GM12878 (cell line): ENCODE results near the gene NANOS1. TPM values are rescaled to one million over a fixed set of nuclear protein-coding genes. Genes with fewer than 3 reads are reported as not detected.

Experiments used
- ATAC-seq: fragments of 200-7000 bp; cut with Tn5 transposase; 3 replicates; pipeline ENCODE4 v1.9.1; 2020; ENCODE audit warnings: mild to moderate bottlenecking, moderate library complexity
- BruUV-seq: library from RNA; stranded (reverse); fragments of 400-500 nt; replicated peaks from 2 replicates; lab custom pipeline; 2021; lab: Mats Ljungman, UMichigan
- CTCF ChIA-PET: fragments of 300-600 bp; sonication (Branson Sonifier 250); formaldehyde crosslinking; extraction: SDS; loops from one replicate; lab custom pipeline; 2021; ENCODE audit warnings: inconsistent platforms; lab: Yijun Ruan, JAX
- POLR2A ChIA-PET: fragments of 350-600 bp; formaldehyde crosslinking; extraction: SDS; loops from one replicate; lab custom pipeline; 2021; ENCODE audit warnings: inconsistent platforms; lab: Charles Lee
- RAD21 ChIA-PET: fragments of 300-600 bp; sonication (Branson Sonifier 250); formaldehyde crosslinking; loops from one replicate; lab custom pipeline; 2023; ENCODE audit warnings: antibody characterized with exemption; ENCODE audit not compliant: unreplicated experiment; lab: Charles Lee
- SMC1A ChIA-PET: fragments of 300-600 bp; sonication (Branson Sonifier 250); formaldehyde crosslinking; loops from one replicate; lab custom pipeline; 2023; ENCODE audit not compliant: unreplicated experiment, uncharacterized antibody; lab: Charles Lee
- DNase-seq: peaks from one replicate; pipeline ENCODE4 v3.0.0-alpha.2; 2011; ENCODE audit warnings: low read depth, low spot score
- FAIRE-seq: peaks from 3 replicates; lab custom pipeline; 2011; peaks lifted over from hg19 to GRCh38; lab: Jason Lieb, UNC
- H2AFZ ChIP-seq: 2 replicates; pipeline ENCODE4 v1.6.0; 2011; ENCODE audit warnings: low read depth, low read length, control low read depth; ENCODE audit not compliant: control insufficient read depth
- H3K27ac ChIP-seq: 2 replicates; pipeline ENCODE4 v1.5.1; 2011; ENCODE audit warnings: control low read depth; ENCODE audit not compliant: control insufficient read depth, insufficient read depth
- H3K27me3 ChIP-seq, 2 experiments: replicated peaks in 1 of 2; 2 replicates each; pipeline versions ENCODE4 v1.6.0 to v1.6.1; 2011; ENCODE audit warnings: low read length in 1 of 2; ENCODE audit not compliant: control insufficient read depth in 2 of 2, insufficient read depth in 2 of 2
- H3K36me3 ChIP-seq, 2 experiments: 2 replicates each; pipeline ENCODE4 v1.5.1; 2011; ENCODE audit warnings: low read length in 1 of 2; ENCODE audit not compliant: control insufficient read depth in 2 of 2, insufficient read depth in 2 of 2
- H3K4me1 ChIP-seq: 2 replicates; pipeline ENCODE4 v1.6.1; 2011; ENCODE audit warnings: mild to moderate bottlenecking, low read length, moderate library complexity, mixed read lengths; ENCODE audit not compliant: control insufficient read depth, insufficient read depth
- H3K4me2 ChIP-seq: 2 replicates; pipeline ENCODE4 v1.6.0; 2011; ENCODE audit warnings: control low read depth; ENCODE audit not compliant: control insufficient read depth, insufficient read depth
- H3K4me3 ChIP-seq: fragments of 200-600 bp; sonication (generic); 2 replicates; pipeline ENCODE4 v1.5.1; 2016
- H3K79me2 ChIP-seq: 2 replicates; pipeline ENCODE4 v1.6.0; 2011; ENCODE audit warnings: low read length; ENCODE audit not compliant: control insufficient read depth, insufficient read depth
- H3K9ac ChIP-seq: 2 replicates; pipeline ENCODE4 v1.8.0; 2011; ENCODE audit warnings: low read length, control low read depth, mixed read lengths; ENCODE audit not compliant: control insufficient read depth, insufficient read depth
- H3K9me3 ChIP-seq: replicated peaks from 3 replicates; pipeline ENCODE4 v1.5.1; 2011; ENCODE audit warnings: mild to moderate bottlenecking, low read length; ENCODE audit not compliant: control insufficient read depth, insufficient read depth
- H4K20me1 ChIP-seq: 2 replicates; pipeline ENCODE4 v1.6.0; 2011; ENCODE audit not compliant: control insufficient read depth, insufficient read depth
- ATF3 ChIP-seq: IDR thresholded peaks from 2 replicates; pipeline ENCODE4 v1.6.1; 2011; ENCODE audit warnings: low read depth, mild to moderate bottlenecking, low read length, moderate library complexity, borderline replicate concordance; ENCODE audit errors: extremely low read depth
- MEF2A ChIP-seq: IDR thresholded peaks from 2 replicates; pipeline ENCODE4 v1.6.1; 2011; ENCODE audit warnings: low read depth, mild to moderate bottlenecking, low read length, moderate library complexity; ENCODE audit not compliant: insufficient read depth
- SIN3A ChIP-seq: IDR thresholded peaks from 2 replicates; pipeline ENCODE4 v1.6.1; 2012; ENCODE audit warnings: low read depth, low read length, improper control_type of control experiment
- SREBF1 ChIP-seq: IDR thresholded peaks from 2 replicates; pipeline ENCODE4 v1.6.1; 2012; ENCODE audit warnings: mild to moderate bottlenecking, low read length
- STAT3 ChIP-seq: IDR thresholded peaks from 2 replicates; pipeline ENCODE4 v1.6.1; 2011; ENCODE audit warnings: low read depth, low read length, improper control_type of control experiment
- ZBTB4 ChIP-seq: fragments of 450-650 bp; formaldehyde crosslinking; IDR thresholded peaks from 2 replicates; pipeline ENCODE4 v1.4.0; 2022; ENCODE audit warnings: mild to moderate bottlenecking, moderate library complexity
- ZBTB40 ChIP-seq: fragments of 450-650 bp; IDR thresholded peaks from 2 replicates; pipeline ENCODE4 v1.6.1; 2016; ENCODE audit warnings: mild to moderate bottlenecking, moderate library complexity, borderline replicate concordance
- WGBS: methylation state at CpG from one replicate; pipeline ENCODE4 v1.1.6; 2016; ENCODE audit warnings: low lambda C conversion rate; ENCODE audit not compliant: insufficient replicate concordance, insufficient coverage; ENCODE audit errors: missing lambda C conversion rate; 5-methylcytosine and 5-hydroxymethylcytosine counted together
- in situ Hi-C: fragments of 300-500 bp; cut with MboI; formaldehyde crosslinking; loops from 9 replicates; pipeline ENCODE4 v1.14.3; 2018; ENCODE audit warnings: mixed read lengths
- intact Hi-C: fragments of 100-400 bp; cut with micrococcal nuclease; formaldehyde crosslinking; loops from one replicate; pipeline ENCODE4 v1.14.2; 2022; ENCODE audit not compliant: unreplicated experiment
- polyA plus RNA-seq, 11 experiments: library from polyadenylated mRNA; depleted of rRNA in 4 of 11; unstranded in 6 of 11; stranded (reverse) in 5 of 11; fragments of >200 nt; fragmentation: Nextera tagmentation in 4 of 11; fragmentation: Illumina TruSeq in 1 of 11; extraction: Ambion mirVana in 4 of 11; extraction: Trizol in 1 of 11; gene quantifications; 1 replicate in 1 of 11; 2 replicates in 10 of 11; pipeline versions ENCODE4 v1.2.1 to v1.2.3, GENCODE V29; 2011 to 2016; ENCODE audit warnings: inconsistent platforms in 2 of 11, missing spikeins in 2 of 11, low read depth in 1 of 11
- total RNA-seq, 4 experiments: library from RNA; depleted of rRNA in 3 of 4; stranded (reverse); fragments of >200 nt in 3 of 4; fragmentation: Illumina TruSeq in 1 of 4; extraction: Trizol in 1 of 4; gene quantifications; 2 replicates each; pipeline versions ENCODE4 v1.2.1 to v1.2.3, GENCODE V29; 2013 to 2021
- TF ChIP-seq, protein P1 (sequence below): IDR thresholded peaks from 2 replicates; pipeline ENCODE4 v1.6.1; 2012; ENCODE audit warnings: mild to moderate bottlenecking, low read depth, low read length

The NANOS1 gene
- total and polyA plus RNA-seq, 10 of the 15 experiments (the other 5 are each of a cell fraction or from before 2014, with no cell fraction given), result 0.03 to 0.55 (median 0.28) TPM; not detected in 2

GRCh38 chr10:119026301-119027110 lies 3.0 kb upstream of the NANOS1 start:
- Histone ChIP-seq H3K9me3 (no peaks in the 10 kb centered on the region), H3K4me2 (no peak overlapping the region), H3K79me2 (no peaks in the 10 kb centered on the region), H3K27me3 (peaks cover 0 to 7% of the 10 kb centered on the region in 2 experiments; a peak in 2 of 4 replicates), H2AFZ (no peak overlapping the region), H3K9ac (no peak overlapping the region), H3K4me1 (peaks cover 6% of the 10 kb centered on the region), H3K27ac (no peak overlapping the region), H3K4me3 (no peak overlapping the region), H3K36me3 (no peaks in the 10 kb centered on the region), H4K20me1 (no peaks in the 10 kb centered on the region; the same call in 1 of the 2 replicates)
- ChIA-PET SMC1A (no interaction called here), POLR2A (no interaction called here), CTCF (no interaction called here), RAD21 (interaction anchor here (1.3 kb wide), 1 partner anchor 172 kb away, joined by 5 read pairs; no protein-coding TSS in a partner anchor)
- no peak for TF ChIP-seq ZBTB40
- no peak for TF ChIP-seq ZBTB4 (CRISPR knock-in tag)
- no peak for TF ChIP-seq STAT3
- TF ChIP-seq ATF3, result no peak
- no peak for TF ChIP-seq MEF2A
- no peak for TF ChIP-seq SREBF1
- TF ChIP-seq SIN3A, result no peak
- TF ChIP-seq, protein P1, sequence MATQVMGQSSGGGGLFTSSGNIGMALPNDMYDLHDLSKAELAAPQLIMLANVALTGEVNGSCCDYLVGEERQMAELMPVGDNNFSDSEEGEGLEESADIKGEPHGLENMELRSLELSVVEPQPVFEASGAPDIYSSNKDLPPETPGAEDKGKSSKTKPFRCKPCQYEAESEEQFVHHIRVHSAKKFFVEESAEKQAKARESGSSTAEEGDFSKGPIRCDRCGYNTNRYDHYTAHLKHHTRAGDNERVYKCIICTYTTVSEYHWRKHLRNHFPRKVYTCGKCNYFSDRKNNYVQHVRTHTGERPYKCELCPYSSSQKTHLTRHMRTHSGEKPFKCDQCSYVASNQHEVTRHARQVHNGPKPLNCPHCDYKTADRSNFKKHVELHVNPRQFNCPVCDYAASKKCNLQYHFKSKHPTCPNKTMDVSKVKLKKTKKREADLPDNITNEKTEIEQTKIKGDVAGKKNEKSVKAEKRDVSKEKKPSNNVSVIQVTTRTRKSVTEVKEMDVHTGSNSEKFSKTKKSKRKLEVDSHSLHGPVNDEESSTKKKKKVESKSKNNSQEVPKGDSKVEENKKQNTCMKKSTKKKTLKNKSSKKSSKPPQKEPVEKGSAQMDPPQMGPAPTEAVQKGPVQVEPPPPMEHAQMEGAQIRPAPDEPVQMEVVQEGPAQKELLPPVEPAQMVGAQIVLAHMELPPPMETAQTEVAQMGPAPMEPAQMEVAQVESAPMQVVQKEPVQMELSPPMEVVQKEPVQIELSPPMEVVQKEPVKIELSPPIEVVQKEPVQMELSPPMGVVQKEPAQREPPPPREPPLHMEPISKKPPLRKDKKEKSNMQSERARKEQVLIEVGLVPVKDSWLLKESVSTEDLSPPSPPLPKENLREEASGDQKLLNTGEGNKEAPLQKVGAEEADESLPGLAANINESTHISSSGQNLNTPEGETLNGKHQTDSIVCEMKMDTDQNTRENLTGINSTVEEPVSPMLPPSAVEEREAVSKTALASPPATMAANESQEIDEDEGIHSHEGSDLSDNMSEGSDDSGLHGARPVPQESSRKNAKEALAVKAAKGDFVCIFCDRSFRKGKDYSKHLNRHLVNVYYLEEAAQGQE, result no peak
- WGBS, result 62% methylated on average over 18 of the region's 18 CpGs
- intact Hi-C loops (loop anchor here (5.0 kb wide), 1 partner anchor 39 kb away; no protein-coding TSS in a partner anchor), in situ Hi-C loops (no loop called here)
- FAIRE-seq (no peak), DNase-seq (no peak), ATAC-seq (no peak)
- no TSS peak for BruUV-seq
